GM23248 (cell line): ENCODE results near the gene VWA8.

Experiments used
- EZH2 ChIP-seq: fragments of 200-600 bp; sonication (generic); IDR thresholded peaks from 2 replicates; pipeline ENCODE4 v1.6.1; 2018; ENCODE audit warnings: antibody characterized with exemption, mild to moderate bottlenecking; ENCODE audit not compliant: insufficient read depth, poor library complexity, severe bottlenecking
- EZH2phosphoT487 ChIP-seq: fragments of 200-600 bp; sonication (generic); IDR thresholded peaks from 2 replicates; pipeline ENCODE4 v1.6.1; 2018; ENCODE audit warnings: antibody characterized with exemption, moderate library complexity, mild to moderate bottlenecking, low read depth; ENCODE audit not compliant: insufficient read depth

DNA sequence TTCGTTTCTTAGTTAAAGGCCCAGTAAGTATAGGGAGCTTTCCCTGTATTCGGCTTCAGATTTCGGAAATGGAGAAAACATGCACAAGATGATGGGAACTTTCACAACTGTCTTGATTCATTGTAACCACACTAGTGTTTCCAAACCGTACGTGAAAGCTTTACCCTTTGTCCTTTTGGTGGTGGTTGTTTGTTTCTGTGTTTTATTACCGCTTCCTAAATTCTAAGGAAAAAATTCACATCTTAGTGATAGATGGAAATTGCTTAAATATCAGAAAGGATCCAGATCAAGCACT, 504 bp upstream of the VWA8 start:
- TF ChIP-seq EZH2 (no peak), EZH2phosphoT487 (no peak)
